ENCODE measurements around the gene DMP1.
A peak's percentile ranks its signal among the peaks of the same experiment; 100 is the strongest.

Gene DMP1

DNA sequence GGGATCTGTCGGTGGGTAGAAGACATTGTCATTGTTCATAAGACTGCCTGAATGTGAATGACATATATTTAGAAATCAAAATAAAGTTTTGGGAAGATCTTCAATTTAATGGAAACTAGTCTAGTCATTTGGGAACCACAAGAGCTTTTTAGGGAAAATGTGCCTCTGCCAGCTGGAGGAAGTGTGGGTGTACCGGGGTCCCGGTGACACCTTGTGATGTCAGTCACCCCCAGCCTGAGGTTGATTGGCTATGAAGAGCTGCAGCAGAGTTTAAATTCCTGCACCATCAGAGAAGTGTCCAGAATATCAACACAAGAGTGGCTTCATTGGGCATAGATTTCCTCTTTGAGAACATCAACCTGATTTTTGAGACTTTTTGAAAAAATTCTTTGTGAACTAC, at the start of gene DMP1:
Gene DMP1, plus strand, starts transcription at position 301 of the 400 bp plus-strand sequence. CDS start 6,213 bp downstream, outside the sequence.
- no peak for DNase-seq

DNA sequence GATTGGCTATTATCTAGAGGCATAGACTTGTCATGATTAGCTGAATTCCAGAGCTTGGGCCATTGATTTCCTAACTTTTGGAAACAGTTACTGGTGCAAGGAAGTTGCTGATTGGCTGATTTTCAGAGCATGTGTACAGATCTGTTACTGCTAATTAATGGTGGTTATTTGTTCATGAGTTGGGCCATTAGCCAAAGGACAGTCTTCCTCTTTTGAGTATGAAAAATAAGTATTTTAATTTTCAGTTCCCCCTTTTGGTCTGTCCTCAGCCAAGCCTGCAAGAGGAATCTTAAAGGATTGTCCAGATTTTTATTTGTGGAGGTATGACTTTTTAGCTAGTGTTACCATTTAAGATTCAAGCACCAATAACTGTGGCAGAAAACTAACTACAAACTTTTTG, 48.7 kb upstream of the DMP1 start:
- no peak for DNase-seq

GRCh38 chr4:87608229-87608628, 41.9 kb upstream of the DMP1 start, which contains the start of gene DSPP:
DSPP (plus strand) TSS chr4:87608529; CDS start chr4:87610909, 2,380 bp downstream.
- DNase-seq: no peak

DNA sequence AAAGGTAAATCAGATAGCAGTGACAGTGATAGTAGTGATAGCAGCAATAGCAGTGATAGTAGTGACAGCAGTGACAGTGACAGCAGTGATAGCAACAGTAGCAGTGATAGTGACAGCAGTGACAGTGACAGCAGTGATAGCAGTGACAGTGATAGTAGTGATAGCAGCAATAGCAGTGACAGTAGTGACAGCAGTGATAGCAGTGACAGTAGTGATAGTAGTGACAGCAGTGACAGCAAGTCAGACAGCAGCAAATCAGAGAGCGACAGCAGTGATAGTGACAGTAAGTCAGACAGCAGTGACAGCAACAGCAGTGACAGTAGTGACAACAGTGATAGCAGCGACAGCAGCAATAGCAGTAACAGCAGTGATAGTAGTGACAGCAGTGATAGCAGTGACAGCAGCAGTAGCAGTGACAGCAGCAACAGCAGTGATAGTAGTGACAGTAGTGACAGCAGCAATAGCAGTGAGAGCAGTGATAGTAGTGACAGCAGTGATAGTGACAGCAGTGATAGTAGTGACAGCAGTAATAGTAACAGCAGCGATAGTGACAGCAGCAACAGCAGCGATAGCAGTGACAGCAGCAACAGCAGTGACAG, 35.7 kb upstream of the DMP1 start:
- DNase-seq: no peak

GRCh38 chr4:87616268-87616667, 33.8 kb upstream of the DMP1 start:
- DNase-seq: no peak

- DNase-seq: no peak
Observed at GRCh38 chr4:87620086-87620485, 30.0 kb upstream of the DMP1 start.

DNA sequence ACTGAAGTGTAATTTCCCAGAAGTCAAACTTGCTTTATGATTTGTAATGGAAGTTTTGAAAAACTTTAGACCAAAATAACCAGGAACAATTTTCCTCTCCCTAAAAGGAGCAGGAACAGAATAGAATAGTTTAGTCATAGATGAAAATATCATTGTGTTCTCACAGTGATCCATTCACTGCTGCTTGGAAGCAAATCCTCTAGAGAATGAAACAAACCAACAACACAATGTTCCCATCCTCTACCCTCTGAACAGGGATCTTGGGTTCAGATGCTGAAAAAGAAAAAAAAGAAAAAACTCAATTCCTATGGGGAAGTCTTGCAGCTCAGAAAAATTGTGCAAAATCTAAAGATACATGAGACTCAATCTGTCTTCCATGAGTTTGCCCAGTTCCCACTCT, 29.6 kb upstream of the DMP1 start:
- DNase-seq: no peak

- no peak for DNase-seq
Observed at GRCh38 chr4:87622303-87622702, 27.8 kb upstream of the DMP1 start.

DNA sequence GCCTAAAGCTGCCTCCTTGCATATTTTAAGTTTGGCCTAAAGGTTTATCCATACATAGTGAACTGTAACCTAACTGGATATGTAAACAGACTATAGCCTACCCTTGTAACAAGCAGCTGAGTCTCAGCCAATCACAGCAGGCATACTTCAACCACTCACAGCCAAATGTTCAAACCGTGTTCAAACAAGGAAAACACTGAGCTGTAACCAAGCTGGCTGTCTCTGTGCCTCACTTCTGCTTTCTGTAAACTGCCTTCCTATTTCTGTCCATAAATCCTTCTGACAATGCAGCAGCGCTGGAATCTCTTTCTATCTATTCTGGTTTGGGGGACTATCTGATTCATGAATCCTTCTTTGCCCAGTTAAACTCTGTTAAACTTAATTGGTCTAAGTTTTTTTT, 25.4 kb upstream of the DMP1 start:
- no peak for DNase-seq

GRCh38 chr4:87631668-87632067, 18.4 kb upstream of the DMP1 start:
- DNase-seq: no peak

GRCh38 chr4:87632469-87632868, 17.6 kb upstream of the DMP1 start:
- DNase-seq: no peak

DNA sequence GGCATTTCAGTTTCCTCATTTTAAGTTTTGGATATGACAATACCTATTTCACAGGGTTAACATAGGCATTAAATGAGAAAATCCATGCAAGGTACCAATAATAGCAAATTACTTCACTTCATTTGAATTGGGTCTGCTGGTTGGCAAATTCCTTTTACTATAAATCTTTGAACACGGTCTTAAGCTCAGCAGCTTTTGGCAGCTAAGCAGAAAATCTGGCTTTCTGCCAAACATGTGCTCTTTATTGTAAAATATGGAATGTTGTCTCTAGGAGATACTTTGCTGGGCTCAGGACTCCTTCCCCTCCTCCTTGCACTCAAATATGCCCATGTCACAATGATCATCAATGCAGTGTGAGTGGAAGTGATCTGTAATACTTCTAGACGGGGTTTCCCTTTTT, 16.8 kb upstream of the DMP1 start:
- peak; percentile 3 to 75 for DNase-seq

GRCh38 chr4:87644286-87644685, 5.8 kb upstream of the DMP1 start:
- no peak for DNase-seq

DNA sequence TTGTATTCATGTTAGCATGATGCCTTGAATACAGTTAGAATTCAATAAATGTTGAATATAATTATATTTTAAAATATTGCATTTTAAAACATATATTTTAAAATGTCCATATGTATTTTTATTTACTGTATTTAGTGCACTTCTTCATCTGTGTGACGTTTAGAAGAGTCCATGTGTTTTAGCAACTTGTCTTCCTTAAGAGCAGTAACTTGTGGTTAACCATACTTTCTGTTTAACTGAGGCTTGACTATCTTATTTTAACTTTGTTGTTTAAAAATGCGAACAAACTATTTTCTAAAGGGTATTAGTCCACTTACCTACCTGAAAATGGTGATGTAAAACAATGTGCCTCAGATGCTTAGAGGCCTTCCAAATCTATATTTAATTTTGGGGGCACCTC, 858 bp downstream of the DMP1 start:
- DNase-seq: no peak

GRCh38 chr4:87651941-87652340, 1.9 kb downstream of the DMP1 start:
- no peak for DNase-seq

DNA sequence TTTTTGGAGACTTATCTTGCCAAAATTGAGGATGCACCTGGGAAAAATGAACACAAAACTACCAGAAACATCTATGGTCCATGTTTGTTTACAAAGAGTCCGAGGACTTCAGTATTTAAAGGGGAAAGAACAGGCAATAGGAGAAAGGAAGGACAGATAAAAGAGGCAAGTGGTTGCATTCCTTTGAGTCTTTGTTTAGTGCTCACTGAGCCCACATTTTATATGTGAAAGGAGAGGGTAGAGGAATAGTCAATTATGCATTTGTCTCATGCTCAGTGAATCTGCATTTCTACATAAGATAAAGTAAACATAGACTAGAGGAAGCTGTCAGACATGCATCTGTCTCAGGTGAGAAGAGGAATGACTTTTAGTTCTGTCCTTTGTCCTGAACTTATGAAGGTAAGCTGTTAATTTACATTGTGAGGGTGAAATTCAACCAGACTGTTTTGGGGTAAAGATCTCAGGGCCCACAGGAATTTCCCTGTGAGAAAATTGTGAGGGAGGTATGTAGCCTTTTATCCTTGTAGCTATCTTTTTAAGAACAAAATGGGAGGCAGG, 4.5 kb downstream of the DMP1 start:
- DNase-seq: no peak

- DNase-seq: no peak
Observed at GRCh38 chr4:87657525-87657924, 7.4 kb downstream of the DMP1 start.

DNA sequence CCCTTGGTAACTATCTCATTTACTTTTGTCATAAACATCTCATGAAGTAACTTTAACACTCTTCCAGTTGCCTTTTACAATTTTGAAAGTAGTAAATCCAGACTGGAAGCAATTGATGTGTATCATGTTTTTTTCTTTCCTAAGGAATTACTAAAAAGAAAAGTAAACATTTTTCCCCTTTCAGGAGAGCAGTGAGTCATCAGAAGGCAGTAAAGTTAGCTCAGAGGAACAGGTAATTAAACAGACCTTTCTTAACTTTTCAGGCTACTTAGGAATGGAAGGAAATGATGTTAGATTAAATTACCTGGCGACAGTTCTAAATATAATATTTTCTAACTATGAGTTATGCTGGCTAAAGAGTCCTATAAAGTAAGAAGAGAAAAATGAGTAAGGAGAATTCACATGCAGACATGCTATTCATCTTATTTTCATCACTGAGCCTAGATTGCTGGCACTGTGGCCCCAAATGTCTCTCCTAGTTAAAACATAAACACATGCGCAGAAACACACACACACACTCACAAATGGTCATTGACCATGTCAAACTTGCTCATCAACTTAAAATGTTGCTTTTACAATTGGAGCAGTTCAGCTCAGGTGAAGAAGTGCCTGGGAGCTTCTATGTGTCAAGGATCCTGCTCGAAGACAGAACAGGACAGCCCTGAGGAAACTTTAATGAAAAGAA, 9.3 kb downstream of the DMP1 start:
- DNase-seq: no peak

DNA sequence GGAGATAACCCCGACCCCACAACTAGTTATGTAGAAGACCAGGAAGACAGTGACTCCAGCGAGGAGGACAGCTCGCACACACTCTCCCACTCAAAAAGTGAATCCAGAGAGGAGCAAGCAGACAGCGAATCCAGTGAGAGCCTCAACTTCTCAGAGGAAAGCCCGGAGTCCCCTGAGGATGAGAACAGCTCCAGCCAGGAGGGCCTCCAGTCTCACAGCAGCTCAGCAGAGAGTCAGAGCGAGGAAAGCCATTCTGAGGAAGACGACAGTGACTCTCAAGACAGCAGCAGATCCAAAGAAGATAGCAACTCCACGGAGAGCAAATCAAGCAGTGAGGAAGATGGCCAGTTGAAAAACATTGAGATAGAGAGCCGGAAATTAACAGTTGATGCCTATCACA, 12.8 kb downstream of the DMP1 start:
- no peak for DNase-seq

DNA sequence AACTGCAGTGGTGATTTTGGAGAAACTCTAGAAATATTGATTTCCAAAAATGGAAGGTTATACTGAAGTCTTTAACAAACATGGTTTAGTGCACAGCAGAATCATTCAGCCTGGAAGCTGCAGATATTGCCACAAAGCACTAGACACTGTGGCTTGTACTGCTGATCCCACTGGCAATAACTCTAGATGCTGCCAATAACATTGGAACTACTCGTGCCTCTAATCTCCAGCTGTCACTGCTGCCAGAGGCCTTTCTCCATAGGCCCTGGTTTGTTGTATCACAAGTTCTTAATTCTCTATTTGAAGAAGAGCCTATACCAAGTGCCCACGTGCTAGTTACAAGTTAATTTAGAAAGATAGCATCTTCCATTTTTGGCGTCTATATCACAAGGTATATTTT, 19.3 kb downstream of the DMP1 start:
- DNase-seq: peak; percentile 15 to 59

- DNase-seq: no peak
Observed at GRCh38 chr4:87677731-87678130, 27.7 kb downstream of the DMP1 start.

DNA sequence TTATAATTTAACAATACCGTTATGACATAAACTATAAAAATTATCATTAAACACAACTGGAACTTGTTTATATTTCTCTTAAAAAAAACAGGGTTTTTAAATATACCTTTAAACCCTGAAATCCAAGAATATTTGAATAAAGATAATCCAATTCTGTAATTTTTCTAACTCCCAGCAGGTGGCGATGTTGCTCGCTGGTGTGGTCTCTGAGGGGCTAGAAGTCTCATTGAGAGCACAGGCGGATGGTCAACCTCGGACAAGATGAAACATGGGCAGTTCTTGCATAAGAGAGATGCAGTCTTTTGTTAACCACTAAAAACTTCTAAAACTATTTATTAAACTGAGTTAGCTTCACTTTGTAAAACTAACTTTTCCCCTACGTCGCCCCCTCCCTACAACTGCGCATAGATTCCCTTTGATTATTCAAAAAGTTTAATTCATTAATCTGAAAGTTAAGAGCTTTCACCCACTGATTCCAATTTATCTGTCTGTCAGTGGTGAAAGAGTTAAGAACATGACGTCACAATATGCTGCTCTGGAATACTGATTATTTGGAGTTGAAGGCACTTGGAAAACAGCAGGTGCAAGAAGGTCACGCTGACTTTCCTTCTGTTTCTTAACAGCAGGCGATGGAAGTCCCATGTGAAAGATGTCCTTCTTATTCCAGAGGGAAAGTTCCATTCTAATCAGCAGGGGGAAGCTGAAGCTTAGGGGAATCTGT, 29.5 kb downstream of the DMP1 start:
- DNase-seq: peak in 1 of 2 experiments; percentile 31

- DNase-seq: no peak
Observed at GRCh38 chr4:87680271-87680670, 30.2 kb downstream of the DMP1 start.

DNA sequence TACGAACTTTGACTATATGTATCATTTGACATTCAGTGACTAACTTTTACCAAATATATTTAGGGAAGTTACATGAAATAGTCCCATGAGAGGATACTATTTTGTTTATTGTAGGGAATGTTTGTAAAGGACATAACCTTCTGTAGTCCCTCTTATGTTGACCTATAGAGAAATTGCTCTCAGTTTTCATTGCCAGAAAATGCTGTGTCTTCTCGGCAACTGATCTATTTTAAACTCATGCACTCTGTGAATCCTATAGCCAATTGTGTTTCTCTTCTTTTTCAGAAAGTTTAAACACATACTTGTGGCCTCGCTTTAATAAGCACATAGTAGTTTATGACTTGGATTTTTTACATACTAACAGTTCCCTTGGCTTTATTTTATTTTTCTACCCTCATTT, 38.2 kb downstream of the DMP1 start:
- DNase-seq: no peak

All from NCI-H524 (cell line).